CD14-positive monocyte (primary cell): Measurements from ENCODE around the gene NBEAL1. TPM values are rescaled to one million over a fixed set of nuclear protein-coding genes. Genes with fewer than 3 reads are reported as not detected.

Source experiments
- DNase-seq, 3 donors: peaks; one replicate each; pipeline ENCODE4 v3.0.0-alpha.2; 2011 to 2022
- H2AFZ ChIP-seq: 2 replicates; pipeline ENCODE4 v1.6.0; 2012; ENCODE audit warnings: mild to moderate bottlenecking, low read depth, low read length, inconsistent platforms; ENCODE audit not compliant: insufficient read depth, poor library complexity, severe bottlenecking
- H3K27ac ChIP-seq, 2 donors: 1 replicate in 1 of 2; 2 replicates in 1 of 2; pipeline ENCODE4 v1.5.1; 2012 to 2013; ENCODE audit warnings: low read length in 2 of 2, control low read depth in 1 of 2, inconsistent platforms in 1 of 2, low read depth in 1 of 2, mild to moderate bottlenecking in 1 of 2
- H3K27me3 ChIP-seq, 2 donors: one replicate each; pipeline versions ENCODE4 v1.6.0 to v1.6.1; 2011 to 2013; ENCODE audit warnings: low read length in 2 of 2; ENCODE audit not compliant: control insufficient read depth in 2 of 2, insufficient read depth in 2 of 2
- H3K36me3 ChIP-seq, 2 donors: replicated peaks in 1 of 2; 1 replicate in 1 of 2; 2 replicates in 1 of 2; pipeline versions ENCODE4 v1.5.1 to v1.6.1; 2012 to 2013; ENCODE audit warnings: low read length in 2 of 2, control low read depth in 1 of 2, inconsistent platforms in 1 of 2, mild to moderate bottlenecking in 1 of 2; ENCODE audit not compliant: insufficient read depth in 2 of 2, control insufficient read depth in 1 of 2
- H3K4me1 ChIP-seq, 2 donors: 1 replicate in 1 of 2; 2 replicates in 1 of 2; pipeline versions ENCODE4 v1.5.1 to v1.6.1; 2012 to 2013; ENCODE audit warnings: low read length in 2 of 2, control low read depth in 1 of 2, inconsistent platforms in 1 of 2, mild to moderate bottlenecking in 1 of 2, moderate library complexity in 1 of 2; ENCODE audit not compliant: insufficient read depth in 2 of 2, control insufficient read depth in 1 of 2
- H3K4me2 ChIP-seq: replicated peaks from 2 replicates; pipeline ENCODE3; 2012; ENCODE audit warnings: low read length, moderate library complexity, mild to moderate bottlenecking; ENCODE audit not compliant: poor library complexity, severe bottlenecking; ENCODE audit errors: extremely low read depth
- H3K4me3 ChIP-seq, 3 experiments: fragments of 200-600 bp in 1 of 3; sonication (generic) in 1 of 3; replicated peaks in 1 of 3; 1 replicate in 2 of 3; 2 replicates in 1 of 3; pipeline ENCODE4 v1.5.1; 2011 to 2013; ENCODE audit warnings: low read length in 3 of 3, mild to moderate bottlenecking in 3 of 3, control low read depth in 2 of 3, low read depth in 2 of 3, inconsistent platforms in 1 of 3, moderate library complexity in 1 of 3
- H3K79me2 ChIP-seq: 2 replicates; pipeline ENCODE4 v1.6.0; 2012; ENCODE audit warnings: mild to moderate bottlenecking, control low read depth, inconsistent platforms, low read length, moderate library complexity; ENCODE audit not compliant: insufficient read depth
- H3K9ac ChIP-seq: 2 replicates; pipeline ENCODE4 v1.6.0; 2017; ENCODE audit warnings: low read length, mild to moderate bottlenecking; ENCODE audit not compliant: insufficient read depth, poor library complexity, severe bottlenecking
- H3K9me3 ChIP-seq, 2 donors: replicated peaks in 1 of 2; 1 replicate in 1 of 2; 2 replicates in 1 of 2; pipeline versions ENCODE4 v1.5.1 to v1.6.1; 2012 to 2013; ENCODE audit warnings: low read length in 2 of 2, control low read depth in 1 of 2; ENCODE audit not compliant: control insufficient read depth in 1 of 2, insufficient read depth in 1 of 2
- H4K20me1 ChIP-seq: 2 replicates; pipeline ENCODE4 v1.6.0; 2012; ENCODE audit warnings: mild to moderate bottlenecking, low read length, control low read depth, moderate library complexity; ENCODE audit not compliant: insufficient read depth
- H3K27ac Mint-ChIP-seq, 7 donors: one replicate each; pipeline ENCODE4 v1.8.0; 2020; ENCODE audit warnings: mild to moderate bottlenecking in 7 of 7, mixed read lengths in 7 of 7, moderate library complexity in 6 of 7, inconsistent platforms in 2 of 7
- H3K27me3 Mint-ChIP-seq, 3 donors: one replicate each; pipeline ENCODE4 v1.8.0; 2021 to 2022; ENCODE audit warnings: low read depth in 3 of 3, mild to moderate bottlenecking in 3 of 3, mixed read lengths in 3 of 3, moderate library complexity in 3 of 3, inconsistent platforms in 1 of 3
- H3K36me3 Mint-ChIP-seq, 2 donors: one replicate each; pipeline ENCODE4 v1.8.0; 2020; ENCODE audit warnings: mixed read lengths in 2 of 2, inconsistent platforms in 1 of 2, mild to moderate bottlenecking in 1 of 2
- H3K4me1 Mint-ChIP-seq: one replicate; pipeline ENCODE4 v1.8.0; 2020; ENCODE audit warnings: mild to moderate bottlenecking, mixed read lengths
- H3K4me3 Mint-ChIP-seq, 2 donors: one replicate each; pipeline ENCODE4 v1.8.0; 2020; ENCODE audit warnings: mild to moderate bottlenecking in 2 of 2, mixed read lengths in 2 of 2, moderate library complexity in 1 of 2
- H3K9me3 Mint-ChIP-seq, 7 donors: one replicate each; pipeline ENCODE4 v1.8.0; 2020 to 2022; ENCODE audit warnings: mixed read lengths in 7 of 7, mild to moderate bottlenecking in 6 of 7, moderate library complexity in 6 of 7, inconsistent platforms in 2 of 7
- WGBS: methylation state at CpG from one replicate; pipeline ENCODE4 v1.1.5; 2013; ENCODE audit warnings: missing lambda C conversion rate; ENCODE audit not compliant: insufficient coverage; 5-methylcytosine and 5-hydroxymethylcytosine counted together
- intact Hi-C, 2 donors: fragments of 100-400 bp; cut with micrococcal nuclease; formaldehyde crosslinking; loops; one replicate each; pipeline versions ENCODE4 v1.15.0 to v1.15.1; 2023
- polyA plus RNA-seq, 3 donors: library from polyadenylated mRNA; depleted of rRNA in 1 of 3; unstranded in 2 of 3; stranded (reverse) in 1 of 3; fragments of 300-500 nt in 2 of 3; fragments of >200 nt in 1 of 3; fragmentation: Illumina TruSeq in 2 of 3; gene quantifications; 1 replicate in 2 of 3; 2 replicates in 1 of 3; pipeline ENCODE4 v1.2.3, GENCODE V29; 2012 to 2021
- small RNA-seq: library from RNA; depleted of rRNA; stranded (forward); fragments of <200 nt; gene quantifications from one replicate; pipeline ENCODE3, GENCODE V24; 2012; ENCODE audit warnings: low read depth; ENCODE audit not compliant: insufficient read length
- TF ChIP-seq, protein P1 (sequence below): fragments of 200-600 bp; IDR thresholded peaks from one replicate; pipeline ENCODE4 v1.8.0; 2022; ENCODE audit warnings: antibody characterized with exemption, mild to moderate bottlenecking

NBEAL1 gene
- polyA plus RNA-seq, 3 donors = 2.5 to 5.3 (median 4.4) TPM

DNA sequence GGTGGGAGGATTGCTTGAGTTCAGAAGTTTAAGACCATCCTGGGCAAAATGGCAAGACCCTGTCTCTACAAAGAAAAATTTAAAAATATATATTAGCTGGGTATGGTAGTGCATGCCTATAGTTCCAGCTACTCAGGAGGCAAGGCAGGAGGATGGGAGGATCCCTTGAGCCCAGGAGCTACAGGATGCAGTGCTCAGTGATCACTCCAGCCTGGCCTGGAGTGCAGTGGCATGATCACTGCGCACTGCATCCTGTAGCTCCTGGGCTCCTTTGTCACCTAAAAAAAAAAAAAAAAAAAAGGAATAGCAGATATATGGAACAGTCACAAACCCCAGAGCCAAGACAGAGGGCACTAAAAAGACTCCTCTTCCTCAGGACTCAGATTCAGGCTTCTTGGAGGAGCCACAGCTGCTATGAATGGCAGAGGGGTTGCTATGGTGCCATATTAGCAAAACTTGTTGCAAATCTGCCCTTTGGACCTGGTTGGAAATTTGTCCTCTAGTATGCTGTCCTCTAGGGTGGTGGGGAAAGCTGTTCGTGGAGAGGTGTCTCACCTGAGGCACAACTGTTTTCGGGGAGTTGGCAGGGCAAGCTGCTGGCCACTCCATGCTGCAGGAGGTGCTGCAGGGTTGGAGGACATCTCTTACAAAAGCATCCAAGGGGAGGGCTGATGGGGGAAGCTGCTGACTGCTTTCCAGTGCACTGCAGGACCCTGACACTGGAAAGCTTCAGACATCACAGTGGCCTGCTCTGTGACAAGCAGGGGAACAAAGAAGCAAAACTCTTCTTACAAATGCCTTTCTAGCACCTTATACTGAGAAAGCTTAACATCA, 246.9 kb downstream of the NBEAL1 start:
- peaks cover 6% of the 10 kb centered on the region for H3K79me2 ChIP-seq
- H3K4me3 ChIP-seq = no peak overlapping the region
- 100% methylated on average over 1 of the region's 3 CpGs for WGBS
- no peaks in the 10 kb centered on the region for H4K20me1 ChIP-seq
- H3K9me3 ChIP-seq = no peaks in the 10 kb centered on the region
- H3K36me3 ChIP-seq = peaks cover 38 to 84% of the 10 kb centered on the region in 2 donors
- DNase-seq = no peak
- no peaks in the 10 kb centered on the region for H3K4me1 Mint-ChIP-seq
- no peaks in the 10 kb centered on the region for H3K4me1 ChIP-seq
- H3K4me2 ChIP-seq = no peak overlapping the region
- peak overlapping the region; percentile 15 for H3K9ac ChIP-seq
- H3K9me3 Mint-ChIP-seq = peaks cover 0 to 2% (median 0%) of the 10 kb centered on the region in 7 donors
- TF ChIP-seq, protein P1, sequence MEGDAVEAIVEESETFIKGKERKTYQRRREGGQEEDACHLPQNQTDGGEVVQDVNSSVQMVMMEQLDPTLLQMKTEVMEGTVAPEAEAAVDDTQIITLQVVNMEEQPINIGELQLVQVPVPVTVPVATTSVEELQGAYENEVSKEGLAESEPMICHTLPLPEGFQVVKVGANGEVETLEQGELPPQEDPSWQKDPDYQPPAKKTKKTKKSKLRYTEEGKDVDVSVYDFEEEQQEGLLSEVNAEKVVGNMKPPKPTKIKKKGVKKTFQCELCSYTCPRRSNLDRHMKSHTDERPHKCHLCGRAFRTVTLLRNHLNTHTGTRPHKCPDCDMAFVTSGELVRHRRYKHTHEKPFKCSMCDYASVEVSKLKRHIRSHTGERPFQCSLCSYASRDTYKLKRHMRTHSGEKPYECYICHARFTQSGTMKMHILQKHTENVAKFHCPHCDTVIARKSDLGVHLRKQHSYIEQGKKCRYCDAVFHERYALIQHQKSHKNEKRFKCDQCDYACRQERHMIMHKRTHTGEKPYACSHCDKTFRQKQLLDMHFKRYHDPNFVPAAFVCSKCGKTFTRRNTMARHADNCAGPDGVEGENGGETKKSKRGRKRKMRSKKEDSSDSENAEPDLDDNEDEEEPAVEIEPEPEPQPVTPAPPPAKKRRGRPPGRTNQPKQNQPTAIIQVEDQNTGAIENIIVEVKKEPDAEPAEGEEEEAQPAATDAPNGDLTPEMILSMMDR = no peak
- H3K36me3 Mint-ChIP-seq = peaks cover 58 to 83% of the 10 kb centered on the region in 2 donors
- no peaks in the 10 kb centered on the region for H3K27me3 Mint-ChIP-seq
- no peaks in the 10 kb centered on the region for H3K27me3 ChIP-seq
- H3K27ac ChIP-seq = no peak overlapping the region
- no peak overlapping the region for H3K4me3 Mint-ChIP-seq
- H3K27ac Mint-ChIP-seq = peak overlapping the region in 3 of 7 donors; percentile 4 to 44 (median 44)
- intact Hi-C loops = no loop called here
- H2AFZ ChIP-seq = no peak overlapping the region

Small RNA genes within 50 kb of the gene (small RNA-seq; reads per million reads assigned to genes)
- gene AC010900.2 (not detected), gene RF00408 (0.71 reads per million), gene RN7SL670P (not detected)

Other genes with a start within 250 kb of the NBEAL1 start
- gene ICA1L, start 143.1 kb upstream of the NBEAL1 start, polyA plus RNA-seq = under 1 TPM; 0.17 to 0.85 (median 0.57) TPM
- gene WDR12, start 103.2 kb upstream of the NBEAL1 start, polyA plus RNA-seq = 10 to 100 TPM in 1 of 3 donors, 1 to 10 TPM in 2; 4.1 to 14.6 (median 6.5) TPM
- 1 to 10 TPM; 1.1 to 4.6 (median 2.8) TPM for gene CARF, start 102.6 kb upstream of the NBEAL1 start, polyA plus RNA-seq
- 10 to 100 TPM; 13.3 to 17.6 (median 15.4) TPM for gene CYP20A1, start 224.1 kb downstream of the NBEAL1 start, polyA plus RNA-seq